ENCODE results near the gene NOVA2. TPM values are rescaled to one million over a fixed set of nuclear protein-coding genes. Genes with fewer than 3 reads are reported as not detected.

The NOVA2 gene
- total RNA-seq, 1 donor from 2014 or later: 0.67 TPM

GRCh38 chr19:46016426-46017094 lies 42.9 kb upstream of the NOVA2 start:
- peaks cover 17% of the 10 kb centered on the region for H3K4me1 Mint-ChIP-seq

GRCh38 chr19:46015687-46016425 lies 42.2 kb upstream of the NOVA2 start:
- no peak overlapping the region for H3K27ac Mint-ChIP-seq
- peak overlapping the region; percentile 75 for H3K4me3 Mint-ChIP-seq
- H3K4me1 Mint-ChIP-seq: peaks cover 17% of the 10 kb centered on the region
- peaks cover 36% of the 10 kb centered on the region for H3K27me3 Mint-ChIP-seq (ENCODE audit: low read depth)
- DNase-seq (ENCODE audit: low spot score in 2 of 2, unreplicated experiment in 2 of 2): no peak
- TF ChIP-seq CTCF (IDR thresholded peaks at IDR 0.05; ENCODE audit: unreplicated experiment): no peak
- H3K36me3 Mint-ChIP-seq: no peaks in the 10 kb centered on the region
- H3K9me3 Mint-ChIP-seq: no peaks in the 10 kb centered on the region

More at GRCh38 chr19:46016426-46017094, 42.9 kb upstream of the NOVA2 start:
- no peaks in the 10 kb centered on the region for H3K9me3 Mint-ChIP-seq
- H3K4me3 Mint-ChIP-seq: peak overlapping the region; percentile 75
- H3K27ac Mint-ChIP-seq: no peak overlapping the region
- H3K36me3 Mint-ChIP-seq: no peaks in the 10 kb centered on the region
- DNase-seq (ENCODE audit: low spot score in 2 of 2, unreplicated experiment in 2 of 2): peak; percentile 81 to 85
- H3K27me3 Mint-ChIP-seq (ENCODE audit: low read depth): peaks cover 36% of the 10 kb centered on the region
- TF ChIP-seq CTCF (IDR thresholded peaks at IDR 0.05; ENCODE audit: unreplicated experiment): peak; percentile 91

- peak in 1 of 2 experiments; percentile 64 for DNase-seq (ENCODE audit: low spot score in 2 of 2, unreplicated experiment in 2 of 2)
- Mint-ChIP-seq H3K27ac (no peak overlapping the region), H3K4me1 (peaks cover 17% of the 10 kb centered on the region), H3K36me3 (no peaks in the 10 kb centered on the region), H3K27me3 (ENCODE audit: low read depth) (peaks cover 36% of the 10 kb centered on the region), H3K4me3 (peak overlapping the region; percentile 71), H3K9me3 (no peaks in the 10 kb centered on the region)
- no peak for TF ChIP-seq CTCF (IDR thresholded peaks at IDR 0.05; ENCODE audit: unreplicated experiment)
Observed at GRCh38 chr19:46014941-46015686, 41.4 kb upstream of the NOVA2 start.

- Mint-ChIP-seq H3K9me3 (no peaks in the 10 kb centered on the region), H3K27me3 (ENCODE audit: low read depth) (peaks cover 36% of the 10 kb centered on the region), H3K4me1 (peaks cover 19% of the 10 kb centered on the region), H3K36me3 (no peaks in the 10 kb centered on the region), H3K4me3 (peak overlapping the region; percentile 71), H3K27ac (no peak overlapping the region)
- TF ChIP-seq CTCF (IDR thresholded peaks at IDR 0.05; ENCODE audit: unreplicated experiment): no peak
- no peak for DNase-seq (ENCODE audit: low spot score in 2 of 2, unreplicated experiment in 2 of 2)
Observed at GRCh38 chr19:46014534-46014933, 40.9 kb upstream of the NOVA2 start.

GRCh38 chr19:46009530-46010510 lies 36.2 kb upstream of the NOVA2 start:
- H3K36me3 Mint-ChIP-seq: peaks cover 13% of the 10 kb centered on the region
- no peak overlapping the region for H3K27ac Mint-ChIP-seq
- TF ChIP-seq CTCF (IDR thresholded peaks at IDR 0.05; ENCODE audit: unreplicated experiment): peak; percentile 96
- peaks cover 8% of the 10 kb centered on the region for H3K4me1 Mint-ChIP-seq
- no peak overlapping the region for H3K4me3 Mint-ChIP-seq
- DNase-seq (ENCODE audit: low spot score in 2 of 2, unreplicated experiment in 2 of 2): peak in 1 of 2 experiments; percentile 79
- peaks cover 20% of the 10 kb centered on the region for H3K27me3 Mint-ChIP-seq (ENCODE audit: low read depth)
- H3K9me3 Mint-ChIP-seq: no peaks in the 10 kb centered on the region

All from mesothelial cell of epicardium (in vitro differentiated cells).